Hepatocyte (in vitro differentiated cells): Measurements from ENCODE around the gene ARHGEF1. TPM values are rescaled to one million over a fixed set of nuclear protein-coding genes. Genes with fewer than 3 reads are reported as not detected.

Experiments used
- DNase-seq: peaks from one replicate; pipeline ENCODE4 v3.0.0-alpha.2; 2016; ENCODE audit warnings: low spot score
- H2AFZ ChIP-seq: fragments of 200-600 bp; sonication (generic); 2 replicates; pipeline ENCODE4 v1.6.0; 2016; ENCODE audit warnings: antibody characterized with exemption, mild to moderate bottlenecking
- H3K27ac ChIP-seq: fragments of 200-600 bp; sonication (generic); 2 replicates; pipeline ENCODE4 v1.5.1; 2016; ENCODE audit warnings: mild to moderate bottlenecking
- H3K27me3 ChIP-seq: fragments of 200-600 bp; sonication (generic); 2 replicates; pipeline ENCODE4 v1.6.1; 2016
- H3K36me3 ChIP-seq: fragments of 200-600 bp; sonication (generic); replicated peaks from 2 replicates; pipeline ENCODE4 v1.5.1; 2016; ENCODE audit warnings: low read depth; ENCODE audit not compliant: insufficient read depth
- H3K4me1 ChIP-seq: fragments of 200-600 bp; sonication (generic); 2 replicates; pipeline ENCODE4 v1.5.1; 2016; ENCODE audit warnings: mild to moderate bottlenecking, moderate library complexity; ENCODE audit not compliant: insufficient read depth
- H3K4me2 ChIP-seq: fragments of 200-600 bp; sonication (generic); 2 replicates; pipeline ENCODE4 v1.6.0; 2016
- H3K4me3 ChIP-seq: fragments of 200-600 bp; sonication (generic); 2 replicates; pipeline ENCODE4 v1.5.1; 2016; ENCODE audit warnings: mild to moderate bottlenecking
- H3K79me2 ChIP-seq: fragments of 200-600 bp; sonication (generic); 2 replicates; pipeline ENCODE4 v1.6.0; 2017; ENCODE audit warnings: mild to moderate bottlenecking
- H3K9me2 ChIP-seq: fragments of 200-600 bp; sonication (generic); replicated peaks from 2 replicates; pipeline ENCODE4 v1.6.0; 2017; ENCODE audit warnings: mild to moderate bottlenecking; ENCODE audit not compliant: insufficient read depth
- H3K9me3 ChIP-seq: fragments of 200-600 bp; sonication (generic); 2 replicates; pipeline ENCODE4 v1.5.1; 2016; ENCODE audit warnings: low read depth, mild to moderate bottlenecking
- H4K20me1 ChIP-seq: fragments of 200-600 bp; sonication (generic); 2 replicates; pipeline ENCODE4 v1.6.0; 2016; ENCODE audit warnings: mild to moderate bottlenecking; ENCODE audit not compliant: insufficient read depth, poor library complexity, severe bottlenecking
- EZH2 ChIP-seq: fragments of 200-600 bp; sonication (generic); IDR thresholded peaks from 2 replicates; pipeline ENCODE4 v1.6.1; 2016; ENCODE audit warnings: antibody characterized with exemption, mild to moderate bottlenecking, borderline replicate concordance
- EZH2phosphoT487 ChIP-seq: fragments of 200-600 bp; sonication (generic); IDR thresholded peaks from one replicate; pipeline ENCODE4 v1.6.1; 2018; ENCODE audit warnings: antibody characterized with exemption, mild to moderate bottlenecking, low read depth, moderate library complexity; ENCODE audit not compliant: unreplicated experiment, severe bottlenecking
- WGBS: methylation state at CpG from one replicate; pipeline ENCODE4 v1.1.6; 2016; ENCODE audit warnings: low lambda C conversion rate; ENCODE audit errors: missing lambda C conversion rate; 5-methylcytosine and 5-hydroxymethylcytosine counted together
- polyA plus RNA-seq: library from polyadenylated mRNA; unstranded; fragments of >200 nt; fragmentation: Nextera tagmentation; extraction: Ambion mirVana; gene quantifications from 2 replicates; pipeline ENCODE4 v1.2.1, GENCODE V29; 2016
- total RNA-seq: library from RNA; depleted of rRNA; stranded (reverse); fragments of >200 nt; gene quantifications from 2 replicates; pipeline ENCODE4 v1.2.3, GENCODE V29; 2014
- TF ChIP-seq, protein P1 (sequence below): fragments of 200-600 bp; sonication (generic); IDR thresholded peaks from 2 replicates; pipeline ENCODE4 v1.5.1; 2016; ENCODE audit warnings: antibody characterized with exemption, mild to moderate bottlenecking; ENCODE audit not compliant: poor library complexity

The ARHGEF1 gene
- total and polyA plus RNA-seq, 2 experiments from 2014 or later = 29.7 to 67.8 TPM

DNA sequence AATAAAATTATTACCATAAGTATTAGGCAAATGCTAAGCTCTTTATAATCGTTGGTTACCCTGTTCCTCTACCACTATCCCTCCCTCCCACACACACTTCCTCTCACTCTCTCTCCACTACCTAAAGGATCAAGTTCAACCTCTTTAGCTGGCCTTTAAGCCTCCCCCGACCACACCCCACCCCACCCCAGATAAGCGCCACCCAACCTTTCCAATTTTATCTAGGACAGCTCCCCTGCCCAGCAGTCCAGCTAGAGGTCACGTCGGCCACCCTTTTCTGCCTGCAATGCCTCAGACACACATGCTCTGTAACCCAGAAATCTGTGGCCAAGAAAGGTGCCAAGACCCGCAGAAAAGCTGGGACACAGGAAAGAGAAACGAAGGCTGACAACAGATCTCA, 39.6 kb upstream of the ARHGEF1 start:
- H3K79me2 ChIP-seq = no peaks in the 10 kb centered on the region
- no peaks in the 10 kb centered on the region for H3K9me3 ChIP-seq
- H3K9me2 ChIP-seq = no peaks in the 10 kb centered on the region
- H2AFZ ChIP-seq = no peak overlapping the region
- 79% methylated on average over 7 of the region's 7 CpGs for WGBS
- H4K20me1 ChIP-seq = no peaks in the 10 kb centered on the region
- H3K27ac ChIP-seq = no peak overlapping the region
- H3K27me3 ChIP-seq = peaks cover 3% of the 10 kb centered on the region
- H3K36me3 ChIP-seq = no peaks in the 10 kb centered on the region
- no peaks in the 10 kb centered on the region for H3K4me1 ChIP-seq
- no peak overlapping the region for H3K4me2 ChIP-seq
- H3K4me3 ChIP-seq = no peak overlapping the region
- TF ChIP-seq EZH2 (no peak), EZH2phosphoT487 (no peak)
- TF ChIP-seq, protein P1, sequence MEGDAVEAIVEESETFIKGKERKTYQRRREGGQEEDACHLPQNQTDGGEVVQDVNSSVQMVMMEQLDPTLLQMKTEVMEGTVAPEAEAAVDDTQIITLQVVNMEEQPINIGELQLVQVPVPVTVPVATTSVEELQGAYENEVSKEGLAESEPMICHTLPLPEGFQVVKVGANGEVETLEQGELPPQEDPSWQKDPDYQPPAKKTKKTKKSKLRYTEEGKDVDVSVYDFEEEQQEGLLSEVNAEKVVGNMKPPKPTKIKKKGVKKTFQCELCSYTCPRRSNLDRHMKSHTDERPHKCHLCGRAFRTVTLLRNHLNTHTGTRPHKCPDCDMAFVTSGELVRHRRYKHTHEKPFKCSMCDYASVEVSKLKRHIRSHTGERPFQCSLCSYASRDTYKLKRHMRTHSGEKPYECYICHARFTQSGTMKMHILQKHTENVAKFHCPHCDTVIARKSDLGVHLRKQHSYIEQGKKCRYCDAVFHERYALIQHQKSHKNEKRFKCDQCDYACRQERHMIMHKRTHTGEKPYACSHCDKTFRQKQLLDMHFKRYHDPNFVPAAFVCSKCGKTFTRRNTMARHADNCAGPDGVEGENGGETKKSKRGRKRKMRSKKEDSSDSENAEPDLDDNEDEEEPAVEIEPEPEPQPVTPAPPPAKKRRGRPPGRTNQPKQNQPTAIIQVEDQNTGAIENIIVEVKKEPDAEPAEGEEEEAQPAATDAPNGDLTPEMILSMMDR = no peak
- no peak for DNase-seq

DNA sequence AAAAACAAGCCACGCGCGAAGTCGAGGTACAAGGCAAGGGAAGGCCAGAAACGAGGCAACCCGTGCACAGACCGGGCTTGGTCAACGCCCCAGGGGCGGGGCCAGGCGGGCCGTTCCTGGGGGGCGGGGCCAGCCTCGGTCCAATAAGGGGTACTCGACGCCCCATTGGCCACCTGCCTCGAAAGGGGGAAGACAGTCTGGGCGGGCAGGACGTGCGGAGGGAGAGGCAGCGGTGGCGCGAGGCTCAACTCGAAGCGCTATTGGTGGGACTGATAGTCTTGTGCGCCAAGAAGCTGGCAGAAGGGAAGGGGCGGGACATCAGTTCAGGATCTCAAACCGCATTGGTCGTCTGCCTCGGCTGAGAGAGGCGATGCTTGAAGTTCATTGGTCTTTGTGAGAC, 38.4 kb upstream of the ARHGEF1 start, which contains the start of gene LYPD4:
Gene LYPD4 (minus strand): TSS at position 83 of the 400 bp plus-strand sequence. CDS start 5,398 bp downstream, outside the sequence.
- no peak for TF ChIP-seq EZH2
- TF ChIP-seq, protein P1 = no peak
- TF ChIP-seq EZH2phosphoT487 = no peak
- Histone ChIP-seq H3K79me2 (no peaks in the 10 kb centered on the region), H3K4me1 (no peaks in the 10 kb centered on the region), H4K20me1 (no peaks in the 10 kb centered on the region), H3K4me2 (no peak within 1 kb of the TSS), H3K4me3 (no peak within 1 kb of the TSS), H3K9me3 (no peaks in the 10 kb centered on the region), H3K27ac (no peak within 1 kb of the TSS), H3K36me3 (no peaks in the 10 kb centered on the region), H3K27me3 (no peaks in the 10 kb centered on the region), H3K9me2 (no peaks in the 10 kb centered on the region), H2AFZ (no peak within 1 kb of the TSS)
- 89% methylated on average over 25 of the region's 30 CpGs for WGBS
- no peak for DNase-seq

DNA sequence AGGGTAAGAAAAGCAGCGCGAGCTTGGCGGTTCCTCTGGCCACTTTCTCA, 38.2 kb upstream of the ARHGEF1 start, which contains the start of gene DMRTC2:
Gene DMRTC2 (plus strand): TSS at position 42 of the 50 bp plus-strand sequence. CDS start 2,387 bp downstream, outside the sequence.
- H3K4me1 ChIP-seq = no peaks in the 10 kb centered on the region
- H4K20me1 ChIP-seq = no peaks in the 10 kb centered on the region
- no peak within 1 kb of the TSS for H3K4me2 ChIP-seq
- WGBS = 97% methylated on average over 3 of the region's 3 CpGs
- no peaks in the 10 kb centered on the region for H3K79me2 ChIP-seq
- no peak for DNase-seq
- H3K9me3 ChIP-seq = no peaks in the 10 kb centered on the region
- H3K36me3 ChIP-seq = no peaks in the 10 kb centered on the region
- no peaks in the 10 kb centered on the region for H3K9me2 ChIP-seq
- no peak within 1 kb of the TSS for H3K4me3 ChIP-seq
- TF ChIP-seq EZH2 (no peak), EZH2phosphoT487 (no peak)
- TF ChIP-seq, protein P1 = no peak
- no peak within 1 kb of the TSS for H2AFZ ChIP-seq
- no peak within 1 kb of the TSS for H3K27ac ChIP-seq
- H3K27me3 ChIP-seq = no peaks in the 10 kb centered on the region

DNA sequence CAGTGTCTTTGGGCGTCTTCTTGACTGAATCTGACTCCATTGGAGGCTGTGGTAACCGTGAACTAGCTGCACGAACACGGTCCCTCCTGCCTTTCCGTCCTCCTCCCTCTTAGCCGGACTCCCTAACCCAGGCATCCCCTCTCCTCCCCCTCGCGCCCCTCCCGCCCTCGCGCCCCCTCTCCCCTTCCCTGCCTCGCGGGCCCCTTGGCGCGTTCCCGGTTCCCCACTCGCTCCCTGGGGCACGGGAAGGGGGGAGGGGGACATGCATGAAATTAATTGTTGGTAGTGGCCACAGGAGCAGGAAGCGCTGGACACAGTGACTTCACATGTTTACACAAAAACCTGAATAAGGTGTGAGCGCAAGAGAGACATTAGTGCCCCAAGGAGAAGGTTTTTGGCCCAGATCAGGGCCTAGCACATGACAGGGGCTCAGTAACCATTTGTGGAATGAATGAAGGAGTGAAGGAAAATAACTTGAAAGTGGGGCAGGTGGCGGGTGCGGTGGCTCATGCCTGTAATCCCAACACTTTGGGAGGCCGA, 37.9 kb upstream of the ARHGEF1 start:
- Histone ChIP-seq H2AFZ (no peak overlapping the region), H3K4me1 (no peaks in the 10 kb centered on the region)
- 92% methylated on average over 10 of the region's 23 CpGs for WGBS

More for the DNA sequence above, 37.9 kb upstream of the ARHGEF1 start:
- Histone ChIP-seq H3K36me3 (no peaks in the 10 kb centered on the region), H3K27ac (no peak overlapping the region), H3K4me2 (no peak overlapping the region), H3K79me2 (no peaks in the 10 kb centered on the region), H3K9me2 (no peaks in the 10 kb centered on the region), H3K9me3 (no peaks in the 10 kb centered on the region), H3K27me3 (no peaks in the 10 kb centered on the region), H3K4me3 (no peak overlapping the region), H4K20me1 (no peaks in the 10 kb centered on the region)
- DNase-seq = no peak
- TF ChIP-seq, protein P1 = no peak
- TF ChIP-seq EZH2 (no peak), EZH2phosphoT487 (no peak)
